ENCODE results near the gene SUN3.

Gene SUN3

GRCh38 chr7:48028938-48029337, at the start of gene SUN3:
Gene SUN3, minus strand, starts transcription at chr7:48029107. Its CDS starts 169 bp downstream, at chr7:48028938.
- no peak for DNase-seq

- no peak for DNase-seq
These were observed 49.6 kb upstream of the SUN3 start for GRCh38 chr7:48078470-48078869.

GRCh38 chr7:48077423-48077822, 48.5 kb upstream of the SUN3 start:
- no peak for DNase-seq

GRCh38 chr7:48074204-48074654, 45.3 kb upstream of the SUN3 start:
- DNase-seq: no peak

GRCh38 chr7:48067475-48067874, 38.6 kb upstream of the SUN3 start:
- DNase-seq: no peak

- DNase-seq: no peak
These were observed 35.1 kb upstream of the SUN3 start for GRCh38 chr7:48063985-48064384.

GRCh38 chr7:48059706-48060105, 30.8 kb upstream of the SUN3 start:
- DNase-seq: no peak

GRCh38 chr7:48058990-48059389, 30.1 kb upstream of the SUN3 start:
- DNase-seq: no peak

GRCh38 chr7:48053736-48054135, 24.8 kb upstream of the SUN3 start:
- no peak for DNase-seq

GRCh38 chr7:48052748-48053147, 23.8 kb upstream of the SUN3 start:
- peak; percentile 16 for DNase-seq

GRCh38 chr7:48049850-48050249, 20.9 kb upstream of the SUN3 start:
- no peak for DNase-seq

GRCh38 chr7:48048113-48048512, 19.2 kb upstream of the SUN3 start:
- DNase-seq: no peak

GRCh38 chr7:48046458-48046857, 17.6 kb upstream of the SUN3 start:
- DNase-seq: peak; percentile 3

GRCh38 chr7:48045195-48045765, 16.4 kb upstream of the SUN3 start:
- DNase-seq: no peak

- DNase-seq: no peak
These were observed 13.7 kb upstream of the SUN3 start for GRCh38 chr7:48042636-48043035.

- DNase-seq: peak; percentile 44
These were observed 13.3 kb upstream of the SUN3 start for GRCh38 chr7:48042216-48042615.

- peak; percentile 63 for DNase-seq
These were observed 12.7 kb upstream of the SUN3 start for GRCh38 chr7:48041653-48041970.

- no peak for DNase-seq
These were observed 12.2 kb upstream of the SUN3 start for GRCh38 chr7:48040944-48041652.

- no peak for DNase-seq
These were observed 10.1 kb upstream of the SUN3 start for GRCh38 chr7:48038815-48039506.

- peak; percentile 4 for DNase-seq
These were observed 7.1 kb upstream of the SUN3 start for GRCh38 chr7:48035967-48036478.

- peak; percentile 77 for DNase-seq
These were observed 6.5 kb upstream of the SUN3 start, which contains the start of gene C7orf57 for GRCh38 chr7:48035301-48035966. Gene C7orf57, plus strand, starts transcription at chr7:48035543. Its CDS starts 766 bp downstream, at chr7:48036309.

GRCh38 chr7:48033922-48034321, 5.0 kb upstream of the SUN3 start:
- no peak for DNase-seq

GRCh38 chr7:48031111-48031510, 2.2 kb upstream of the SUN3 start:
- DNase-seq: no peak
